ENCODE results near the gene APP.

GRCh38 chr21:26142363-26142762, 28.2 kb downstream of the APP start:
- TF ChIP-seq CTCF (conservative IDR thresholded peaks at IDR 0.05) (no peak), EZH2 (IDR thresholded peaks at IDR 0.05; ENCODE audit: low read depth) (no peak)

Measured in PC-9 (cell line).